ENCODE results near the gene FAM170B.

GRCh38 chr10:49089152-49089551, 44.7 kb downstream of the FAM170B start:
- TF ChIP-seq EP300 (IDR thresholded peaks at IDR 0.05) (no peak), CTCF (IDR thresholded peaks at IDR 0.05) (no peak), POLR2A (IDR thresholded peaks at IDR 0.05; ENCODE audit: low read depth) (no peak)

All from esophagus muscularis mucosa (tissue), 4 donors.